ENCODE results near the gene TBC1D24. TPM values are rescaled to one million over a fixed set of nuclear protein-coding genes. Genes with fewer than 3 reads are reported as not detected.
A peak's percentile ranks its signal among the peaks of the same experiment; 100 is the strongest.

TBC1D24 gene
- total and polyA plus RNA-seq, 9 of the 15 experiments (the other 6 are each of a cell fraction or from before 2014, with no cell fraction given) = 1.7 to 22.6 (median 7.2) TPM

- peak; percentile 50 for TF ChIP-seq PRDM10 (IDR thresholded peaks at IDR 0.05; ENCODE audit: partially characterized antibody)
- no peak for TF ChIP-seq ZBTB43 (CRISPR knock-in tag; IDR thresholded peaks at IDR 0.05)
- TF ChIP-seq ZNF436 (CRISPR knock-in tag; IDR thresholded peaks at IDR 0.05) = no peak
- no peak for TF ChIP-seq HES1 (IDR thresholded peaks at IDR 0.05; ENCODE audit: low read depth)
- no peak for TF ChIP-seq SAFB (IDR thresholded peaks at IDR 0.05; ENCODE audit: borderline replicate concordance, low read depth, low read length)
- TF ChIP-seq HINFP (tag; conservative IDR thresholded peaks at IDR 0.05; ENCODE audit: low read depth) = no peak
- TF ChIP-seq ZNF449 (CRISPR knock-in tag; IDR thresholded peaks at IDR 0.05) = no peak
- TF ChIP-seq CBX2 (IDR thresholded peaks at IDR 0.05; ENCODE audit: insufficient read depth, low read length, poor library complexity, severe bottlenecking) = no peak
- no peak for TF ChIP-seq SAP30 (IDR thresholded peaks at IDR 0.05; ENCODE audit: borderline replicate concordance, insufficient read depth, low read depth, low read length, poor library complexity, severe bottlenecking)
- TF ChIP-seq ZFPM2 (CRISPR knock-in tag; IDR thresholded peaks at IDR 0.05) = no peak
- no peak for TF ChIP-seq ARNT (IDR thresholded peaks at IDR 0.05)
- no peak for TF ChIP-seq U2AF1 (optimal IDR thresholded peaks at IDR 0.05; ENCODE audit: low read depth, low read length)
- 0 out of 4 replicates have a peak, but pooled peaks of 1 of the 2 experiments have one; percentile 1 for TF ChIP-seq MLLT1 (IDR thresholded peaks at IDR 0.05)
- TF ChIP-seq ERF (CRISPR knock-in tag; IDR thresholded peaks at IDR 0.05) = no peak
- no peak for TF ChIP-seq ZNF696 (CRISPR knock-in tag; conservative IDR thresholded peaks at IDR 0.05)
Observed at GRCh38 chr16:2500918-2501750, 26.2 kb downstream of the TBC1D24 start (continued).
